Smooth muscle cell of trachea (primary cell): Measurements from ENCODE around the gene BCAP31. TPM values are rescaled to one million over a fixed set of nuclear protein-coding genes. Genes with fewer than 3 reads are reported as not detected.

Experiments used
- total RNA-seq: library from RNA; depleted of rRNA; stranded (reverse); fragments of >200 nt; gene quantifications from 2 replicates; pipeline ENCODE4 v1.2.1, GENCODE V29; 2014

BCAP31 gene
- total RNA-seq = 115 and 129 TPM in 2 replicates

GRCh38 chrX:153724252-153725038 lies at the start of gene BCAP31, which contains the start of gene ABCD1:
TSS of gene BCAP31 (minus strand) at chrX:153724387. CDS start at chrX:153723244, 1,143 bp downstream.
TSS of gene ABCD1 (plus strand) at chrX:153724856. CDS start at chrX:153725267, 411 bp downstream.

GRCh38 chrX:153763989-153764755 lies 40.0 kb upstream of the BCAP31 start, which contains the start of gene PLXNB3:
TSS of gene PLXNB3 (plus strand) at chrX:153764249. CDS start at chrX:153765536, 1,287 bp downstream.

GRCh38 chrX:153687121-153688039 lies 36.8 kb downstream of the BCAP31 start, which contains the start of gene SLC6A8:
TSS of gene SLC6A8 (plus strand) at chrX:153687926. CDS start at chrX:153688575, 649 bp downstream.

GRCh38 chrX:153673428-153674218 lies 50.6 kb downstream of the BCAP31 start, which contains the start of gene PNCK:
TSS of gene PNCK (minus strand) at chrX:153673813. CDS start at chrX:153673076, 737 bp downstream.

Other genes with a start within 250 kb of the BCAP31 start
- 10.5 and 57.7 TPM in 2 replicates for gene BGN, start 229.4 kb downstream of the BCAP31 start, total RNA-seq
- under 0.01 TPM in 1 of 2 replicates, not detected in the other for gene ATP2B3, start 206.7 kb downstream of the BCAP31 start, total RNA-seq
- 25.1 and 27.8 TPM in 2 replicates for gene CCNQ, start 125.2 kb downstream of the BCAP31 start, total RNA-seq
- gene DUSP9, start 77.2 kb downstream of the BCAP31 start, total RNA-seq = under 0.01 TPM in 1 of 2 replicates, not detected in the other
- gene PNCK, start 50.6 kb downstream of the BCAP31 start, total RNA-seq = 1.2 TPM in 1 of 2 replicates, not detected in the other
- gene SLC6A8, start 36.5 kb downstream of the BCAP31 start, total RNA-seq = 8.9 and 14.9 TPM in 2 replicates
- 15.7 and 26.0 TPM in 2 replicates for gene ABCD1, start 469 bp upstream of the BCAP31 start, total RNA-seq
- gene PLXNB3, start 39.9 kb upstream of the BCAP31 start, total RNA-seq = 2.3 and 6.1 TPM in 2 replicates
- 0.58 and 1.5 TPM in 2 replicates for gene SRPK3, start 56.7 kb upstream of the BCAP31 start, total RNA-seq
- gene IDH3G, start 70.0 kb upstream of the BCAP31 start, total RNA-seq = 62.4 and 63.3 TPM in 2 replicates
- 55.1 and 119 TPM in 2 replicates for gene SSR4, start 70.3 kb upstream of the BCAP31 start, total RNA-seq
- 0.15 and 0.33 TPM in 2 replicates for gene PDZD4, start 106.2 kb upstream of the BCAP31 start, total RNA-seq
- gene L1CAM, start 161.8 kb upstream of the BCAP31 start, total RNA-seq = 1.2 and 1.6 TPM in 2 replicates
- gene AVPR2, start 180.3 kb upstream of the BCAP31 start, total RNA-seq = not detected in 2 replicates
- gene ARHGAP4, start 201.9 kb upstream of the BCAP31 start, total RNA-seq = 2.3 and 2.6 TPM in 2 replicates
- gene NAA10, start 210.7 kb upstream of the BCAP31 start, total RNA-seq = 39.0 and 41.8 TPM in 2 replicates
- 1.3 and 1.5 TPM in 2 replicates for gene RENBP, start 220.3 kb upstream of the BCAP31 start, total RNA-seq
- 18.9 and 21.1 TPM in 2 replicates for gene HCFC1, start 247.4 kb upstream of the BCAP31 start, total RNA-seq
- 6.8 and 10.9 TPM in 2 replicates for gene TMEM187, start 248.4 kb upstream of the BCAP31 start, total RNA-seq